WERI-Rb-1 (cell line): ENCODE data around the gene WDR48.

Experiments used
- DNase-seq: peaks from one replicate; pipeline ENCODE4 v3.0.0-alpha.2; 2020
- H3K27ac ChIP-seq: fragments of 250-450 bp; sonication (Bioruptor Pico); 2 replicates; pipeline ENCODE4 v1.5.1; 2020; ENCODE audit warnings: mild to moderate bottlenecking, moderate library complexity
- H3K27me3 ChIP-seq: fragments of 250-450 bp; sonication (Bioruptor Pico); 2 replicates; pipeline ENCODE4 v1.5.1; 2021; ENCODE audit warnings: mild to moderate bottlenecking, low read depth, moderate library complexity; ENCODE audit not compliant: insufficient read depth, severe bottlenecking
- H3K36me3 ChIP-seq: fragments of 250-450 bp; sonication (Bioruptor Pico); 2 replicates; pipeline ENCODE4 v1.5.1; 2020; ENCODE audit warnings: mild to moderate bottlenecking, moderate library complexity
- H3K4me3 ChIP-seq: 2 replicates; pipeline ENCODE4 v1.5.1; 2011; ENCODE audit warnings: low read depth, mild to moderate bottlenecking, control low read depth, low read length
- H3K9me3 ChIP-seq: fragments of 250-450 bp; sonication (Bioruptor Pico); 2 replicates; pipeline ENCODE4 v1.5.1; 2021; ENCODE audit warnings: mild to moderate bottlenecking, moderate library complexity; ENCODE audit not compliant: severe bottlenecking
- CTCF ChIP-seq: IDR thresholded peaks from 2 replicates; pipeline ENCODE4 v1.5.1; 2011; ENCODE audit warnings: low read depth, mild to moderate bottlenecking, control low read depth, inconsistent platforms, low read length

The WDR48 gene

GRCh38 chr3:39118931-39119660 lies 67.3 kb downstream of the WDR48 start:
- no peaks in the 10 kb centered on the region for H3K36me3 ChIP-seq
- no peaks in the 10 kb centered on the region for H3K9me3 ChIP-seq
- DNase-seq = no peak
- no peak for TF ChIP-seq CTCF
- H3K27ac ChIP-seq = no peak overlapping the region
- H3K4me3 ChIP-seq = no peak overlapping the region
- no peaks in the 10 kb centered on the region for H3K27me3 ChIP-seq

- no peak for TF ChIP-seq CTCF
- Histone ChIP-seq H3K27ac (no peak overlapping the region), H3K27me3 (no peaks in the 10 kb centered on the region), H3K4me3 (no peak overlapping the region), H3K9me3 (no peaks in the 10 kb centered on the region), H3K36me3 (no peaks in the 10 kb centered on the region)
- no peak for DNase-seq
Observed at GRCh38 chr3:39121621-39122020, 69.8 kb downstream of the WDR48 start.

- H3K4me3 ChIP-seq = no peak overlapping the region
- DNase-seq = no peak
- H3K9me3 ChIP-seq = no peaks in the 10 kb centered on the region
- H3K27ac ChIP-seq = no peak overlapping the region
- H3K36me3 ChIP-seq = no peaks in the 10 kb centered on the region
- no peak for TF ChIP-seq CTCF
- H3K27me3 ChIP-seq = no peaks in the 10 kb centered on the region
Observed at GRCh38 chr3:39122813-39123212, 71.0 kb downstream of the WDR48 start.

- H3K36me3 ChIP-seq = no peaks in the 10 kb centered on the region
- H3K4me3 ChIP-seq = no peak overlapping the region
- peak; percentile 76 for TF ChIP-seq CTCF
- no peak overlapping the region for H3K27ac ChIP-seq
- H3K9me3 ChIP-seq = no peaks in the 10 kb centered on the region
- H3K27me3 ChIP-seq = no peaks in the 10 kb centered on the region
- peak; percentile 40 for DNase-seq
Observed at GRCh38 chr3:39124876-39125840, 73.3 kb downstream of the WDR48 start.

GRCh38 chr3:39125841-39126500 lies 74.2 kb downstream of the WDR48 start:
- no peak for DNase-seq
- TF ChIP-seq CTCF = no peak
- Histone ChIP-seq H3K27ac (no peak overlapping the region), H3K4me3 (no peak overlapping the region), H3K9me3 (no peaks in the 10 kb centered on the region), H3K36me3 (no peaks in the 10 kb centered on the region), H3K27me3 (no peaks in the 10 kb centered on the region)
